SH-SY5Y (cell line): Measurements from ENCODE around the gene NAV2.

Experiments
- GATA2 ChIP-seq: IDR thresholded peaks from 2 replicates; pipeline ENCODE4 v1.6.1; 2011; ENCODE audit warnings: mild to moderate bottlenecking, low read depth, low read length
- GATA3 ChIP-seq: IDR thresholded peaks from 2 replicates; pipeline ENCODE4 v1.6.1; 2011; ENCODE audit warnings: low read depth, mild to moderate bottlenecking, low read length, moderate library complexity

NAV2 gene

GRCh38 chr11:20048707-20049106, 336.1 kb downstream of the NAV2 start:
- no peak for TF ChIP-seq GATA2
- TF ChIP-seq GATA3 = no peak

GRCh38 chr11:20049231-20049630, 336.6 kb downstream of the NAV2 start:
- no peak for TF ChIP-seq GATA2
- TF ChIP-seq GATA3 = no peak

GRCh38 chr11:20050048-20050447, 337.4 kb downstream of the NAV2 start:
- TF ChIP-seq GATA3 (no peak), GATA2 (no peak)

GRCh38 chr11:20050551-20051333, 338.1 kb downstream of the NAV2 start:
- TF ChIP-seq GATA2 = no peak
- TF ChIP-seq GATA3 = no peak

GRCh38 chr11:20051469-20052399, 339.1 kb downstream of the NAV2 start:
- no peak for TF ChIP-seq GATA2
- TF ChIP-seq GATA3 = no peak

GRCh38 chr11:20053572-20053971, 340.9 kb downstream of the NAV2 start:
- TF ChIP-seq GATA3 = no peak
- no peak for TF ChIP-seq GATA2

GRCh38 chr11:20054584-20054983, 341.9 kb downstream of the NAV2 start:
- TF ChIP-seq GATA2 = no peak
- no peak for TF ChIP-seq GATA3

GRCh38 chr11:20055312-20055711, 342.7 kb downstream of the NAV2 start:
- peak; percentile 84 for TF ChIP-seq GATA2
- peak; percentile 79 for TF ChIP-seq GATA3

- TF ChIP-seq GATA2 = no peak
- TF ChIP-seq GATA3 = no peak
Measured at GRCh38 chr11:20056109-20056949, 343.7 kb downstream of the NAV2 start.

GRCh38 chr11:20056950-20057943, 344.6 kb downstream of the NAV2 start:
- TF ChIP-seq GATA3 = peak; percentile 58; the same call in 1 of the 2 replicates
- peak; percentile 70 for TF ChIP-seq GATA2

- TF ChIP-seq GATA3 (no peak), GATA2 (no peak)
Measured at GRCh38 chr11:20058749-20059458, 346.3 kb downstream of the NAV2 start.

GRCh38 chr11:20059587-20060021, 347.0 kb downstream of the NAV2 start:
- no peak for TF ChIP-seq GATA2
- TF ChIP-seq GATA3 = no peak

GRCh38 chr11:20060181-20060580, 347.5 kb downstream of the NAV2 start:
- no peak for TF ChIP-seq GATA3
- TF ChIP-seq GATA2 = no peak

- TF ChIP-seq GATA3 (no peak), GATA2 (no peak)
Measured at GRCh38 chr11:20060647-20061205, 348.1 kb downstream of the NAV2 start.
